ENCODE measurements around the gene FUOM. TPM values are rescaled to one million over a fixed set of nuclear protein-coding genes. Genes with fewer than 3 reads are reported as not detected.
A peak's percentile ranks its signal among the peaks of the same experiment; 100 is the strongest.

The FUOM gene
- total RNA-seq, 4 donors from 2014 or later: 5.4 to 15.7 (median 10.8) TPM

GRCh38 chr10:133356549-133357284 is 1.1 kb downstream of the FUOM start:
- ATAC-seq: no peak
- Histone ChIP-seq H3K4me1 (peaks cover 0 to 24% (median 11%) of the 10 kb centered on the region in 3 donors), H3K36me3 (peaks cover 0 to 15% of the 10 kb centered on the region in 2 donors), H3K4me3 (peak overlapping the region; percentile 45 to 69), H3K27ac (peak overlapping the region in 1 of 4 donors; percentile 76), H3K9me3 (no peaks in the 10 kb centered on the region), H3K27me3 (peaks cover 47% of the 10 kb centered on the region)
- no peak for TF ChIP-seq EP300 (IDR thresholded peaks at IDR 0.05)
- TF ChIP-seq POLR2A (IDR thresholded peaks at IDR 0.05): no peak
- TF ChIP-seq CTCF (IDR thresholded peaks at IDR 0.05): no peak
- no peak for TF ChIP-seq POLR2AphosphoS5 (IDR thresholded peaks at IDR 0.05)
- WGBS, 2 donors (ENCODE audit: low coverage in 1 of 2): 0% methylated on average over 2 of the region's 27 CpGs; no CpG with 5 or more reads in 1 of the 2 donors

GRCh38 chr10:133355991-133356390 is 1.8 kb downstream of the FUOM start:
- Histone ChIP-seq H3K4me1 (peaks cover 0 to 24% (median 11%) of the 10 kb centered on the region in 3 donors), H3K27ac (no peak overlapping the region), H3K36me3 (peaks cover 0 to 11% of the 10 kb centered on the region in 2 donors), H3K9me3 (no peaks in the 10 kb centered on the region), H3K4me3 (no peak overlapping the region), H3K27me3 (peaks cover 55% of the 10 kb centered on the region)
- TF ChIP-seq EP300 (IDR thresholded peaks at IDR 0.05) (no peak), POLR2A (IDR thresholded peaks at IDR 0.05) (no peak), CTCF (IDR thresholded peaks at IDR 0.05) (no peak), POLR2AphosphoS5 (IDR thresholded peaks at IDR 0.05) (no peak)
- WGBS, 2 donors (ENCODE audit: low coverage in 1 of 2): 100% methylated on average over 1 of the region's 3 CpGs; no CpG with 5 or more reads in 1 of the 2 donors
- ATAC-seq: no peak

GRCh38 chr10:133355266-133355665 is 2.6 kb downstream of the FUOM start:
- no peak overlapping the region for H3K4me3 ChIP-seq
- H3K36me3 ChIP-seq: peaks cover 0 to 11% of the 10 kb centered on the region in 2 donors
- peaks cover 62% of the 10 kb centered on the region for H3K27me3 ChIP-seq
- peaks cover 0 to 24% (median 11%) of the 10 kb centered on the region in 3 donors for H3K4me1 ChIP-seq
- no peak overlapping the region for H3K27ac ChIP-seq
- TF ChIP-seq POLR2AphosphoS5 (IDR thresholded peaks at IDR 0.05) (no peak), EP300 (IDR thresholded peaks at IDR 0.05) (no peak), POLR2A (IDR thresholded peaks at IDR 0.05) (no peak), CTCF (IDR thresholded peaks at IDR 0.05) (no peak)
- WGBS, 2 donors (ENCODE audit: low coverage in 1 of 2): no CpG with 5 or more reads among the region's 6 CpGs
- no peak for ATAC-seq
- no peaks in the 10 kb centered on the region for H3K9me3 ChIP-seq

- no CpG with 5 or more reads among the region's 14 CpGs for WGBS, 2 donors (ENCODE audit: low coverage in 1 of 2)
- H3K27me3 ChIP-seq: peaks cover 67% of the 10 kb centered on the region
- no peak overlapping the region for H3K27ac ChIP-seq
- H3K36me3 ChIP-seq: peaks cover 0 to 11% of the 10 kb centered on the region in 2 donors
- ATAC-seq: no peak
- TF ChIP-seq POLR2AphosphoS5 (IDR thresholded peaks at IDR 0.05) (no peak), POLR2A (IDR thresholded peaks at IDR 0.05) (no peak), EP300 (IDR thresholded peaks at IDR 0.05) (no peak), CTCF (IDR thresholded peaks at IDR 0.05) (no peak)
- no peaks in the 10 kb centered on the region for H3K9me3 ChIP-seq
- peaks cover 0 to 24% (median 11%) of the 10 kb centered on the region in 3 donors for H3K4me1 ChIP-seq
- no peak overlapping the region for H3K4me3 ChIP-seq
Observed at GRCh38 chr10:133354672-133355240, 3.1 kb downstream of the FUOM start.
